Left colon (tissue), 2 donors: Measurements from ENCODE around the gene ANKRD55. TPM values are rescaled to one million over a fixed set of nuclear protein-coding genes. Genes with fewer than 3 reads are reported as not detected.
"Not testable (repeated sequence)": the region's sequence is repeated elsewhere in the genome, so short reads cannot be mapped to it uniquely, and the experiment has no call there.

Experiments
- ATAC-seq: fragments of 200-7000 bp; cut with Tn5 transposase; one replicate; pipeline ENCODE4 v1.9.1; 2020; ENCODE audit warnings: mild to moderate bottlenecking, moderate library complexity
- DNase-seq, 2 donors: peaks; one replicate each; pipeline ENCODE4 v3.0.0-alpha.2; 2020
- intact Hi-C, 2 donors: fragments of 100-400 bp; cut with DNase I in 1 of 2; cut with micrococcal nuclease in 1 of 2; formaldehyde crosslinking; loops; one replicate each; pipeline versions ENCODE4 v1.11.2 to v1.14.0; 2022; cut with DNase I, micrococcal nuclease
- total RNA-seq, 2 donors: library from RNA; stranded (reverse); fragmentation: NEBNext Ultra II Directional; extraction: Animal tissue kit (Norgen Biotek cat#: 25700); gene quantifications; one replicate each; pipeline ENCODE4 v1.2.1, GENCODE V29; 2021
- donor health status: DM: no; HTN: no; CAD: no.
- donor health status: DM: yes; HTN: yes; CAD: no.

ANKRD55 gene
- total RNA-seq, 2 donors from 2014 or later, result not detected

- DNase-seq, result no peak
- no peak for ATAC-seq
- intact Hi-C loops, result no loop called here
Observed at GRCh38 chr5:56100439-56101176, 132.5 kb downstream of the ANKRD55 start.

GRCh38 chr5:56099346-56099745 is 133.8 kb downstream of the ANKRD55 start:
- no peak for ATAC-seq
- no peak for DNase-seq
- intact Hi-C loops, result no loop called here

- no peak for DNase-seq
- intact Hi-C loops, result no loop called here
- no peak for ATAC-seq
Observed at GRCh38 chr5:56097055-56097454, 136.1 kb downstream of the ANKRD55 start.

- no peak for ATAC-seq
- intact Hi-C loops, result no loop called here
- DNase-seq, result no peak
Observed at GRCh38 chr5:56095579-56096102, 137.5 kb downstream of the ANKRD55 start.

GRCh38 chr5:56094579-56095361 is 138.4 kb downstream of the ANKRD55 start:
- no peak for DNase-seq
- intact Hi-C loops, result no loop called here
- no peak for ATAC-seq

GRCh38 chr5:56093970-56094369 is 139.2 kb downstream of the ANKRD55 start:
- intact Hi-C loops, result no loop called here
- ATAC-seq (no peak), DNase-seq (no peak)

DNA sequence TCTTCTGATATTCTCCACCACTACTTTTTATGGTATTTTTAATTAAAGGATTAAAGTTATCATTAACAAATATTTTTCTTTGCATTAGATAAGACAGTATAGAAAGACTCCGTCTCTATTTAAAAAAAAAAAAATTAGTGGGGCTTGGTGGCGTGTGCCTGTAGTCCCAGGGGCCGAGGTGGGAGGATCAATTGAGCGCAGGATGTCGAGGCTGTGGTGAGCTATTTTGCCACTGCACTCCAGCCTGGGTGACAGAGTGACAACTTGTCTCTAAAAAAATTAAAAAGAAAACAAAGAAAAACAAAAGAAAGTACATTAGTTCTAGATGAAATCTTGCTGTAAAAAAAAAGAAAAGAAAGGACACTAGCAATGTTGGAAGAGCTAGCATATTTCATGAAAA is 141.0 kb downstream of the ANKRD55 start:
- ATAC-seq (no peak), DNase-seq (no peak)
- intact Hi-C loops, result no loop called here

DNA sequence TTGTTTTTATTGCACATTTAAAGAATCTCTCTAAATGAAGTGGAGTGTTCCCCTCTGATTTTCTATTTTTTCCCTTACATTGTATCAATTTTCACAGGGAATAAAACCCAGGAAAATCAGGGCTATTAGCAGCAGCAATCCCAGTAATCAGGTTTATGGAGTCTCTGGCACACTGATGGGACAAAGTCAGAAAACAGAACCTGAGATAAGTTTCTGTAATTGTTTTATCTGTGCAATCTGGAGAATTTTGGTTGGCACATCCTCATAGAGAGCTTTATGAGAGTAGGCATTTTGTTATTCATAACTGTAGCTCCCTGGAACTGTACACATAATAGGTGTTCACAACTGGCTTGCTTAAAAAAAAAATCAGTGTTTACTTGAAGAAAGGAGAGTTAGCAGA is 141.5 kb downstream of the ANKRD55 start:
- ATAC-seq, result no peak
- intact Hi-C loops, result no loop called here
- no peak for DNase-seq

DNA sequence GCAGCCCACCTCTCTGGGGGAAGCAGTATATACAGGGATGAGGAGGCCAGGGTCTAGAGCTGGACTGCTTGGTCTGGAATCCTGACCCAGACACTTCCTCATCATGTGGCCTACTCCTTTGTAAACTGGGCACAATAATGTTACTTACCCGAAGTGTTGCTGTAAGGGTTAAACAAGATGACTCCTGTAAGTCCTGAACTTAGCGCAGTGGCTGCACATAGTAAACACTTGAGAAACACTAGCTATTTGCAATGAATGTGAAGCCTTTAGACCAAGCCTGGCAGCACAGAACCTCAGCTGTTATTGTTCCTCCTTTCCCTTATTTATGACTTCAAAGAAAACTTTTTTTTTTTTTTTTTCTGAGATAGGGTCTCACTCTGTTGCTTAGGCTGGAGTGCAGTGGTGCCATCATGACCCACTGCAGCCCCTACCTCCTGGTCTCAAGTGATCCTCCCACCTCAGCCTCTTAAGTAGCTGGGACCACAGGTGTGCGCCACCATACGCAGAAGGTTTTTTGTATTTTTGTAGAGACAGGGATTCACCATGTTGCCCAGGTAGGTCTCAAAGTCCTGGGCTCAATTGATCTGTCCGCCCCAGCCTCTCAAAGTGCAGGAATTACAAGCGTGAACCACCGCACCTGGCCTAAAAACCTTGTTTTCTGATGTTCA is 142.2 kb downstream of the ANKRD55 start:
- ATAC-seq (no peak), DNase-seq (no peak)

DNA sequence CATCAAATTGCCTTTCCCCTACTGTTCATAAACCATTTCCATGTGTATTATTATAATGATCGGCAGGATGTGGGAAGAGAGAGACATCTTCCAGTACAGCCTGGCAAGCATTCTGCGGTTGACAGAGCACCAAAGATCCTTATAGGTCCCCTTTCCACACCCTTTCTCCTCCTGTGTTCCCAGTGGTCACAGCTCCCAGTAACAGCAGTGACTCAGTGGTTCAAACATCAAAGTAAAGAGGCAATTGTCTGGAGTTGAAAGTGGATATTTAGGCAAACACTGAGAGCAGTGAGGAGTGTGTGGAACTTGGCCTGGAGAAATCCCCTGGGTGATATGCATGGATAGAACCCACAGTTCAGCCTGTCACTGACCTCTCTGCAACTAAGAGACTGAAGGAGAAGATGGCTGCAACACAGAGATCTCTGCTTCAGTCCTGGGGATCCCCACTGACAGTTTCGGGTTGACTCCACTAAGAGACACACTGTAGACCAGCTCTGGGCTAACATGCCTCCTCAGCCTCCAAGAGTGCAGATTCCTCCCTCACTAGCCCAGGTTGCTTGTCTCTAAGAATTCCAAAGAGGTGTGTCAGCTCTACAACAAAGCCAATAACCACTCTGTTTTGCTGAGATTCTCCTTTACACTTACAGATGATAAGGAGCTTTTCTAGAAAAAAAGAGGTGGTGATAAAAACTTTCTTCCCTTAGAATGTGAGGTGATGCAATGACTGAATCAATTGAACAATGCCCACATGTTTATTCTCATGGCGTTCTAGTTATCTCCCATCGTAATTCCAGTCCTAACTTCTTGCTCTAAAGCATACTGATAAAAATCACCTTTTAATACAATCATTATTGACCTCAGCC is 143.9 kb downstream of the ANKRD55 start:
- DNase-seq, result no peak
- intact Hi-C loops, result no loop called here

More for the DNA sequence above, 142.2 kb downstream of the ANKRD55 start:
- intact Hi-C loops, result no loop called here

DNA sequence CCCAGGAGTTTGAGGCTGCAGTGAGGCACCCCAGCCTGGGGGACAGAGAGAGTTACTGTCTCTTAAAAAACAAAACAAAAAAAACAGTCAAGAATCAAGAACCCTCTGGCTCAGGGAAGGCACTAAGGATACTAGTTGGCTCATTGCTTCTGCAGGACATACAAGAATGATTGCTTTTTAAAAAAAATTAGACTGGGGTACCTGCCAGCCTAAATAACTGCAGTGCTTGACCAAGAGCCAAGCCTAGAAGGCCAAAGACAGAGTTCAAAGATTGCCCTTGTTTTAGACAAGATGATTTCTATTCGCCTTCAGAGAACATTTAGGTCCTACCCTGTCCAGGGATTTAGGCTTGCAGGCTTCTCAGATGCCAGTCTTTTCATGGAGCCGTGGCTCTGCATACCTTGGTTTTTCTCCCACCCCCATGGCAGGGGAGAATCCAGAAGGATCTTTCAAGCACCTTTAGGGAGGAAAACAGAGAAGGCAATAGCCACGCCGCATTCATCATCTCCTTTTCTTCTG is 144.6 kb downstream of the ANKRD55 start:
- intact Hi-C loops, result no loop called here
- no peak for ATAC-seq
- DNase-seq, result no peak

More for the DNA sequence above, 143.9 kb downstream of the ANKRD55 start:
- ATAC-seq, result no peak

- DNase-seq (no peak), ATAC-seq (no peak)
- intact Hi-C loops, result no loop called here
Observed at GRCh38 chr5:56085193-56085592, 147.9 kb downstream of the ANKRD55 start.

DNA sequence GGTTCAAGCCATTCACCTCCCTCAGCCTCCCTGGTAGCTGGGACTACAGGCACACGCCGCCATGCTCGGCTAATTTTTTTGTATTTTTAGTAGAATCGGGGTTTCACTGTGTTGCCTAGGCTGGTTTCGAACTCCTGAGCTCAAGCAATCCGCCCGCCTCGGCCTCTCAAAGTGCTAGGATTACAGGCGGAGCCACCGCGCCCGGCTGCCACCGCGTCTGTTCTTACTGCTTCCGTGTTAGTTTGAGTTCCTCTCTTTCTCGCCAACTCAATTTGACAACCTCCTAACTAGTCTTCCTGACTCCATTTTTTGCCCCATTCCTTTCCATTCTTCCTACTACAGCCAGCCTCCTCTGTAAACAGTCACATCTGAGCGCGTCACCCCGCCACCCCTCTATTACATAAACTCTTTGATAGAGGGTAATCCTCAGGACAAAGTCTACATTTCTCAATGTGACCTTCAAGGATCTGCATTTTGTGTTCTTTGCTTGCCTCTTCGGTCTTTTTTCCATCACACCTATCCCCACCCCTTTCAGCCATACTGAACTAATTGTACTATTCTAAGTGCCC is 149.8 kb downstream of the ANKRD55 start:
- DNase-seq (no peak), ATAC-seq (no peak)
- intact Hi-C loops, result no loop called here

DNA sequence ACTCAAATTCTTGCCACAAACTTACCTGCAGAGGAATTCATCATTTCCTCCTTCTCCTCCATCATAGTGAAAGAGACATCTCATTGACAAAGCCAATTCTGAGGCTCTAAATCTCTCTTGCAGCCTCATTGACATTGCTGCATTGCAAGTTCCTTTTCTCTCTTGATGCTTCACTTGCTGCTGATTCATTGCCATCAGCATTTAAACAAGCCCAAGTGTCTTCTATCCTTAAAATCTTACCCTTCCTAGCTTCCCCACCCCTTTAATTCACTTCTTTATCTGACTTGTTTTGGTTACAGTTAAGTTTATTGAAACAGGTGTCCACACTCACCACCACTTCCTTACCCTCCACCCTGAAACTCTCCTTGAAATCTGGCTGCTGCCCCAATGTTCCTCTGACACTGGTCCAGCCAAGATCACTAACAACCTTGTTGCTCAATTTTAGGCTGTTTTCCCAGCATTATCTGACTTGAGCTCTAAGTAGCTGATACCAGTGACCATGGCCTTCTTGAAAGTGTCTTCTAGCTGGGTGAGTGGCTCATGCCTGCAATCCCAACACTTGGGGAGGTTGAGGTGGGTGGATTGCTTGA is 152.0 kb downstream of the ANKRD55 start:
- intact Hi-C loops, ATAC-seq, DNase-seq: not testable (repeated sequence)

DNA sequence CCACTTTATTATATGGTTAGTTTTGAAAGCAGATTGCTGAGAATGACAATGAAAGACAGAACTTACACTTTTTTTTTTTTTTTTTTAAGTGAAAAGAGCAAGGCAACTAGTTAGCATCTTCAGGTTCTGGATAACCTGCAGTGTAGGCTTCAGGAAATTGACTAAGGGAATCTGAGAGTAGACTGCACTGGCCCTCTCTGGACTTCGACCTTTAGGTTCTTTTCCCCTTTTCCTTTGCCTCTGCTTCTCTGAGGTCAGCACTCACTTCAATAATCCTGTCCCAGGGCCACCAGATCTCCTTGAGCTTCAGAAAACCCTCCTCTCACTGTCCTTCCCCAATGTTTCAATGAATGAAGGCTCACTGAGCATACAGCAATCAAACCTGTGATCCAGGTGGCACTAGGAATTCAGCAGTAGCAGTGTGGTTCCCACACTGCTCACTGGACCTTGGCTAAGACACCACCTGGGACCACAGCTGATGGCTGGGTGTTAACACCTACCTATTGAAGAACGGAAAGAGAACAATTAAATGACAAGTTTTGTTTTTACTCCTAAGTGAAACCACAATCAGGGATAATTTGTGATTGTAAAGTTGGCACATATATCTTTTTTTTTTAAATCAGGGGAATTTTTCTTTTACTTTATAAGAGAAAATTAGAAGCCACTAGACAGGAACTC is 152.6 kb downstream of the ANKRD55 start:
- DNase-seq (no peak), ATAC-seq (no peak)
- intact Hi-C loops, result no loop called here

DNA sequence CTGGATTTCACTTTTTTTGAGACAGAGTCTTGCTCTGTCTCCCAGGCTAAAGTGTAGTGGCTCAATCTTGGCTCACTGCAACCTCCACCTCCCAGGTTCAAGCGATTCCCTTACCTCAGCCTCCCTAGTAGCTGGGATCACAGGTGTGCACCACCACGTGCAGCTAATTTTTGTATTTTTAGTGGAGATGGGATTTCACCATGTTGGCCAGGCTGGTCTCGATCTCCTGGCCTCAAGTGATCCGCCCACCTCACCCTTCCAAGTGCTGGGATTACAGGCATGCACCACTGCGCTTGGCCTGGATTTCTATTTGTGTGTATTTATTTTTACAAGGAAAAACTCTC is 154.0 kb downstream of the ANKRD55 start:
- intact Hi-C loops, DNase-seq, ATAC-seq: not testable (repeated sequence)
